Fibroblast of skin of back (primary cell): ENCODE measurements around the gene PTPRD.

Experiments
- DNase-seq: peaks from one replicate; pipeline ENCODE4 v3.0.0-alpha.2; 2013

PTPRD gene

GRCh38 chr9:8653855-8654254 is 1958.9 kb downstream of the PTPRD start:
- no peak for DNase-seq

GRCh38 chr9:8653111-8653510 is 1959.7 kb downstream of the PTPRD start:
- no peak for DNase-seq

- DNase-seq: no peak
These were observed 1960.5 kb downstream of the PTPRD start for GRCh38 chr9:8652255-8652654.

- no peak for DNase-seq
These were observed 1961.0 kb downstream of the PTPRD start for GRCh38 chr9:8651846-8652215.

GRCh38 chr9:8651070-8651845 is 1961.5 kb downstream of the PTPRD start:
- no peak for DNase-seq

- no peak for DNase-seq
These were observed 1963.0 kb downstream of the PTPRD start for GRCh38 chr9:8649807-8650206.

GRCh38 chr9:8649160-8649559 is 1963.6 kb downstream of the PTPRD start:
- no peak for DNase-seq

GRCh38 chr9:8648271-8648845 is 1964.4 kb downstream of the PTPRD start:
- DNase-seq: peak; percentile 64

- no peak for DNase-seq
These were observed 1965.0 kb downstream of the PTPRD start for GRCh38 chr9:8647824-8648223.

GRCh38 chr9:8644571-8644970 is 1968.2 kb downstream of the PTPRD start:
- DNase-seq: no peak

- no peak for DNase-seq
These were observed 1968.9 kb downstream of the PTPRD start for GRCh38 chr9:8643896-8644295.

- DNase-seq: no peak
These were observed 1969.3 kb downstream of the PTPRD start for GRCh38 chr9:8643464-8643863.

GRCh38 chr9:8640761-8641160 is 1972.0 kb downstream of the PTPRD start:
- DNase-seq: no peak

- DNase-seq: no peak
These were observed 1975.2 kb downstream of the PTPRD start for GRCh38 chr9:8637626-8638025.

- no peak for DNase-seq
These were observed 1979.0 kb downstream of the PTPRD start for GRCh38 chr9:8633784-8634183.

- DNase-seq: no peak
These were observed 1980.3 kb downstream of the PTPRD start for GRCh38 chr9:8632493-8632892.

- DNase-seq: no peak
These were observed 1984.0 kb downstream of the PTPRD start for GRCh38 chr9:8628791-8629190.

- peak; percentile 23 for DNase-seq
These were observed 1984.7 kb downstream of the PTPRD start for GRCh38 chr9:8627976-8628679.

- no peak for DNase-seq
These were observed 1989.9 kb downstream of the PTPRD start for GRCh38 chr9:8622871-8623270.

GRCh38 chr9:8622222-8622802 is 1990.5 kb downstream of the PTPRD start:
- no peak for DNase-seq

GRCh38 chr9:8621416-8621815 is 1991.4 kb downstream of the PTPRD start:
- no peak for DNase-seq

GRCh38 chr9:8616414-8616813 is 1996.4 kb downstream of the PTPRD start:
- DNase-seq: peak; percentile 24

- DNase-seq: no peak
These were observed 1997.8 kb downstream of the PTPRD start for GRCh38 chr9:8614926-8615440.
